ENCODE data around the gene VDR. TPM values are rescaled to one million over a fixed set of nuclear protein-coding genes. Genes with fewer than 3 reads are reported as not detected.

Gene VDR
- total RNA-seq: 9.8 and 16.2 TPM in 2 replicates
- polyA plus RNA-seq: 24.4 and 33.9 TPM in 2 replicates
- polyA plus RNA-seq (2012): 13.8 and 18.4 TPM in 2 replicates
- polyA minus RNA-seq (ENCODE audit: low replicate concordance): 32.6 and 72.8 TPM in 2 replicates

DNA sequence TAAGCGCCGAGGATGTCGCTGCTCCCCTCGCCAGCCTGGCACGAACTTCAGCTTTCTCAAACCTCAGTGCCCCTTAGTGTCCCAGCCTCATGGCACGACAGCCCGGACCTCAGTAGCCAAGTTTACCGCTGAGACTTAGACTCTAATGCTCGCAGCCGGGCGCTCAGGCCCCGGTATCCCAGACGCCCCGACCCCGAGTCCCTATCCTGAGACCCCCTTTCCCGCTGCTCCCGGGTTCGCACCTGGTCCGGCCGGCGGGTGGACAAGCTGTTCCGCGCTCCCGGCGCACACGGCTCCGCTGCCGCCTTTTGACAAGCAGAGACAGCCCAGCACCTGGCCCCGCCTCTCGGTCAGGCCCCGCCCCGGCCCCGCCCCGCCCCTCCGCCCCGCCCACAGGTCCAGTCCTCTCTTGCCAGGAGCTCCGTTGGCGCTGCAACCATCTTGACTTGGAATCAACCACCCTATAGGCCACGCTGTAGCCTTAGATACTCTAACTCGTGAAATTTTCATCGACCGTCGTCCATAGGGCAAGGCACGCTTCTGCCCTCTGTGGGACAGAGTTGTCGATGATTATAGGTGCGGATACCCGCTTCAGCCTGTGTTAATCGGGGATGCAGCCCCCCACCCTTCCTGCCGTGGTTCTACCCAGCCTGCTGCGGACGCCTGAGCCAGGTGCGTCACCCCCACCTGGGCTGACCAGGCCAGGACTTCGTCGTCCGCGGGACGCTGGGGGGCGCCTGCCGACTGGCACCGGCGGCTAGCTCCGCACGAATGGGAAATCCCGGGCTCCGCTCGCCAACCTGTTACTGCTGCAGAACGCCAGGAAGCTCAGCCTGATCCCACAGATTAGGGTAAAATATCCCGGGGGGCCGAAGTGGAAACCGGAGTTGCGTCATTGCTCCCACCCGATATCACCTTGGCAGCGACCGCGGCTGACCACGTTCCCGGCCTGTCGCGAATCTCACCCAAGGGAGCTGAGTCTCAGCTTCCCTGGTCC, at the start of gene VDR:
Gene VDR, minus strand, starts transcription at position 282 of the 997 bp plus-strand sequence. CDS start 25,881 bp downstream, outside the sequence.
- Histone ChIP-seq H4K20me1 (ENCODE audit: control insufficient read depth, extremely low read depth, insufficient read depth, low read length) (no peaks in the 10 kb centered on the region), H3K9me3 (ENCODE audit: control insufficient read depth, insufficient read depth, low read depth, low read length) (no peaks in the 10 kb centered on the region), H3K4me2 (ENCODE audit: extremely low read depth, insufficient read depth, low read length) (peak within 1 kb of the TSS; percentile 99), H3K4me1 (ENCODE audit: control insufficient read depth, extremely low read depth, insufficient read depth, low read length) (peaks cover 19% of the 10 kb centered on the region), H3K79me2 (ENCODE audit: control insufficient read depth, insufficient read depth, low read length) (peaks cover 16% of the 10 kb centered on the region), H3K27me3 (ENCODE audit: control insufficient read depth, insufficient read depth, low read length) (peaks cover 25% of the 10 kb centered on the region), H3K36me3 (ENCODE audit: control insufficient read depth, insufficient read depth, low read length) (peaks cover 1% of the 10 kb centered on the region), H2AFZ (ENCODE audit: low read length) (peak within 1 kb of the TSS; percentile 83), H3K4me3 (replicated peaks in 1 of 4; ENCODE audit: control extremely low read depth in 1 of 4, insufficient read depth in 1 of 4, low read depth in 3 of 4, low read length in 4 of 4) (peak within 1 kb of the TSS; percentile 65 to 92 (median 76)), H3K9ac (ENCODE audit: insufficient read depth, low read length) (peak within 1 kb of the TSS; percentile 51), H3K27ac (ENCODE audit: insufficient read depth, low read length) (peak within 1 kb of the TSS; percentile 64)
- TF ChIP-seq CTCF (conservative IDR thresholded peaks at IDR 0.05 in 1 of 2, IDR thresholded peaks at IDR 0.05 in 1 of 2; ENCODE audit: low read depth in 1 of 2, low read length in 2 of 2) (peak; percentile 33 to 46), EZH2 (IDR thresholded peaks at IDR 0.05; ENCODE audit: low read length, missing control alignments) (peak; percentile 85)
- DNase-seq (ENCODE audit: low read depth in 2 of 2): peak; percentile 63 to 76

DNA sequence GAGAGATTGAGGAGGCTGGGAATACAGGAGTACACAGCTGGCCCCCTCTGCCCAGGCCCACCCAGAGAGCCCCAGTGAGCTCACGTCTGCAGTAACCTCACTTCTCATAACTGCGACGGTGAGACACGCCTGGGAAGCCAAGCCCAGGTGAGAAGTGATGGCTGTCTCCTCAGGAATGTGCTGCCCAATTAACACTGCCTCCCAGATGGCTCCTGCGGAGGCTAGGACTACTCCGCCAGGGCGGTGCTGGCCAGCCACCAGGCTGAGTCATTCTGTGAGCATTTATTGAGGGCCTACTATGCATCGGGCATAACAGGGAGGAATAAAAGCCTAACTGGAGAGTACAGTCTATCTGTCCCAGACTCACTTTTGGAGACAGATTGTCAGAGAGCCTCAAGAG, 49.3 kb upstream of the VDR start:
- H3K4me1 ChIP-seq (ENCODE audit: control insufficient read depth, extremely low read depth, insufficient read depth, low read length): no peaks in the 10 kb centered on the region
- H3K79me2 ChIP-seq (ENCODE audit: control insufficient read depth, insufficient read depth, low read length): no peaks in the 10 kb centered on the region
- no peaks in the 10 kb centered on the region for H3K9me3 ChIP-seq (ENCODE audit: control insufficient read depth, insufficient read depth, low read depth, low read length)
- no peak overlapping the region for H3K4me2 ChIP-seq (ENCODE audit: extremely low read depth, insufficient read depth, low read length)
- H3K9ac ChIP-seq (ENCODE audit: insufficient read depth, low read length): no peak overlapping the region
- no peak overlapping the region for H2AFZ ChIP-seq (ENCODE audit: low read length)
- peaks cover 5% of the 10 kb centered on the region for H3K27me3 ChIP-seq (ENCODE audit: control insufficient read depth, insufficient read depth, low read length)
- DNase-seq (ENCODE audit: low read depth in 2 of 2): no peak
- no peaks in the 10 kb centered on the region for H3K36me3 ChIP-seq (ENCODE audit: control insufficient read depth, insufficient read depth, low read length)
- no peak overlapping the region for H3K4me3 ChIP-seq (replicated peaks in 1 of 4; ENCODE audit: control extremely low read depth in 1 of 4, insufficient read depth in 1 of 4, low read depth in 3 of 4, low read length in 4 of 4)
- no peak for TF ChIP-seq CTCF (conservative IDR thresholded peaks at IDR 0.05 in 1 of 2, IDR thresholded peaks at IDR 0.05 in 1 of 2; ENCODE audit: low read depth in 1 of 2, low read length in 2 of 2)
- TF ChIP-seq EZH2 (IDR thresholded peaks at IDR 0.05; ENCODE audit: low read length, missing control alignments): no peak
- H3K27ac ChIP-seq (ENCODE audit: insufficient read depth, low read length): no peak overlapping the region
- no peaks in the 10 kb centered on the region for H4K20me1 ChIP-seq (ENCODE audit: control insufficient read depth, extremely low read depth, insufficient read depth, low read length)

GRCh38 chr12:47950856-47951468, 46.2 kb upstream of the VDR start:
- Histone ChIP-seq H3K4me2 (ENCODE audit: extremely low read depth, insufficient read depth, low read length) (no peak overlapping the region), H3K9ac (ENCODE audit: insufficient read depth, low read length) (no peak overlapping the region), H3K4me1 (ENCODE audit: control insufficient read depth, extremely low read depth, insufficient read depth, low read length) (peaks cover 14% of the 10 kb centered on the region), H3K9me3 (ENCODE audit: control insufficient read depth, insufficient read depth, low read depth, low read length) (no peaks in the 10 kb centered on the region), H3K36me3 (ENCODE audit: control insufficient read depth, insufficient read depth, low read length) (no peaks in the 10 kb centered on the region), H3K79me2 (ENCODE audit: control insufficient read depth, insufficient read depth, low read length) (no peaks in the 10 kb centered on the region), H2AFZ (ENCODE audit: low read length) (no peak overlapping the region), H3K4me3 (replicated peaks in 1 of 4; ENCODE audit: control extremely low read depth in 1 of 4, insufficient read depth in 1 of 4, low read depth in 3 of 4, low read length in 4 of 4) (no peak overlapping the region), H3K27me3 (ENCODE audit: control insufficient read depth, insufficient read depth, low read length) (peaks cover 5% of the 10 kb centered on the region), H4K20me1 (ENCODE audit: control insufficient read depth, extremely low read depth, insufficient read depth, low read length) (no peaks in the 10 kb centered on the region), H3K27ac (ENCODE audit: insufficient read depth, low read length) (no peak overlapping the region)
- no peak for DNase-seq (ENCODE audit: low read depth in 2 of 2)
- no peak for TF ChIP-seq CTCF (conservative IDR thresholded peaks at IDR 0.05 in 1 of 2, IDR thresholded peaks at IDR 0.05 in 1 of 2; ENCODE audit: low read depth in 1 of 2, low read length in 2 of 2)
- TF ChIP-seq EZH2 (IDR thresholded peaks at IDR 0.05; ENCODE audit: low read length, missing control alignments): no peak
